GM10248 (cell line): ENCODE measurements around the gene NFIA.

ENCODE experiments used
- CTCF ChIA-PET: fragments of 300-600 bp; sonication (Branson Sonifier 250); formaldehyde crosslinking; extraction: SDS; loops from one replicate; lab custom pipeline; 2021; ENCODE audit warnings: antibody characterized with exemption; lab: Yijun Ruan, JAX
- POLR2A ChIA-PET: fragments of 350-650 bp; sonication (Branson Sonifier 250); formaldehyde crosslinking; extraction: SDS; loops from one replicate; lab custom pipeline; 2020; ENCODE audit warnings: antibody characterized with exemption; lab: Yijun Ruan, JAX
- DNase-seq: peaks from one replicate; pipeline ENCODE4 v3.0.0; 2012; ENCODE audit errors: extremely low spot score
- TF ChIP-seq, protein P1 (sequence below): IDR thresholded peaks from 2 replicates; pipeline ENCODE4 v1.5.1; 2012; ENCODE audit warnings: mild to moderate bottlenecking, low read depth; ENCODE audit errors: extremely low read depth, missing control alignments, control extremely low read depth

Gene NFIA

DNA sequence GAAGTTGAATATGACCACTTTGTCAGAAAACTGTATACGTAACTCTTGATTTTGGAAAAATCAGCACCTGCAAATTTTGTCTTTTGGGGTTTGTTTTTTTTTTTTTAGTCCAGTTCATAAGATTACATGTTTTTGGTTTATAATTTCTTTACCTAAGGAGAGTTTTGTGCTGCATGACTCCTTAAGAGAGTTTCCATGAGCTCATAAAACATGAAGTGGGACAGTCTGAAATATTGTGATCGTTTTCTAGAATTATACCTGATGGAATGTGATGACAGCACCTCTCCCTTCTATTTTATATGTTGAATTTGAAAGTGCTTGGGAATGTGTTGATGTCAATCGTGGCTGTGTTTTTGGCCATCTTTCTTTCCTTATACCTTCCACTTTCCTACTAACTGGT is 158.5 kb downstream of the NFIA start:
- TF ChIP-seq, protein P1, sequence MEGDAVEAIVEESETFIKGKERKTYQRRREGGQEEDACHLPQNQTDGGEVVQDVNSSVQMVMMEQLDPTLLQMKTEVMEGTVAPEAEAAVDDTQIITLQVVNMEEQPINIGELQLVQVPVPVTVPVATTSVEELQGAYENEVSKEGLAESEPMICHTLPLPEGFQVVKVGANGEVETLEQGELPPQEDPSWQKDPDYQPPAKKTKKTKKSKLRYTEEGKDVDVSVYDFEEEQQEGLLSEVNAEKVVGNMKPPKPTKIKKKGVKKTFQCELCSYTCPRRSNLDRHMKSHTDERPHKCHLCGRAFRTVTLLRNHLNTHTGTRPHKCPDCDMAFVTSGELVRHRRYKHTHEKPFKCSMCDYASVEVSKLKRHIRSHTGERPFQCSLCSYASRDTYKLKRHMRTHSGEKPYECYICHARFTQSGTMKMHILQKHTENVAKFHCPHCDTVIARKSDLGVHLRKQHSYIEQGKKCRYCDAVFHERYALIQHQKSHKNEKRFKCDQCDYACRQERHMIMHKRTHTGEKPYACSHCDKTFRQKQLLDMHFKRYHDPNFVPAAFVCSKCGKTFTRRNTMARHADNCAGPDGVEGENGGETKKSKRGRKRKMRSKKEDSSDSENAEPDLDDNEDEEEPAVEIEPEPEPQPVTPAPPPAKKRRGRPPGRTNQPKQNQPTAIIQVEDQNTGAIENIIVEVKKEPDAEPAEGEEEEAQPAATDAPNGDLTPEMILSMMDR: no peak
- POLR2A ChIA-PET: no interaction called here
- CTCF ChIA-PET: interaction anchor here (1.0 kb wide), 1 partner anchor 61 kb away, joined by 3 read pairs; no protein-coding TSS in a partner anchor

GRCh38 chr1:61241411-61241838 is 159.1 kb downstream of the NFIA start:
- POLR2A ChIA-PET: no interaction called here

More for the DNA sequence above, 158.5 kb downstream of the NFIA start:
- DNase-seq: no peak

GRCh38 chr1:61241973-61242381 is 159.6 kb downstream of the NFIA start:
- POLR2A ChIA-PET: no interaction called here
- TF ChIP-seq, protein P1: no peak
- CTCF ChIA-PET: interaction anchor here (0.8 to 1.5 kb wide), 2 partner anchors 9 to 40 kb away, joined by 3 to 4 read pairs; no protein-coding TSS in a partner anchor
- no peak for DNase-seq

More at GRCh38 chr1:61241411-61241838, 159.1 kb downstream of the NFIA start:
- CTCF ChIA-PET: interaction anchor here (1.0 to 1.5 kb wide), 2 partner anchors 10 to 60 kb away, joined by 3 to 4 read pairs; no protein-coding TSS in a partner anchor
- no peak for DNase-seq
- TF ChIP-seq, protein P1: no peak

GRCh38 chr1:61244114-61244513 is 161.8 kb downstream of the NFIA start:
- ChIA-PET CTCF (no interaction called here), POLR2A (no interaction called here)
- DNase-seq: no peak
- TF ChIP-seq, protein P1: no peak

- TF ChIP-seq, protein P1: no peak
- POLR2A ChIA-PET: no interaction called here
- no peak for DNase-seq
- CTCF ChIA-PET: interaction anchor here (0.9 to 1.2 kb wide), 3 partner anchors 8 to 127 kb away, joined by 3 to 4 read pairs (median 3); no protein-coding TSS in a partner anchor
Observed at GRCh38 chr1:61245696-61246400, 163.5 kb downstream of the NFIA start.

- ChIA-PET POLR2A (no interaction called here), CTCF (interaction anchor here (0.9 to 1.2 kb wide), 2 partner anchors 9 to 19 kb away, joined by 3 to 4 read pairs; no protein-coding TSS in a partner anchor)
- TF ChIP-seq, protein P1: no peak
Observed at GRCh38 chr1:61247051-61247825, 164.9 kb downstream of the NFIA start.

More at GRCh38 chr1:61247051-61247825, 164.9 kb downstream of the NFIA start:
- DNase-seq: no peak
